Measurements from ENCODE around the gene DDC.
"Not testable (repeated sequence)": the region's sequence is repeated elsewhere in the genome, so short reads cannot be mapped to it uniquely, and the experiment has no call there.

Gene DDC

DNA sequence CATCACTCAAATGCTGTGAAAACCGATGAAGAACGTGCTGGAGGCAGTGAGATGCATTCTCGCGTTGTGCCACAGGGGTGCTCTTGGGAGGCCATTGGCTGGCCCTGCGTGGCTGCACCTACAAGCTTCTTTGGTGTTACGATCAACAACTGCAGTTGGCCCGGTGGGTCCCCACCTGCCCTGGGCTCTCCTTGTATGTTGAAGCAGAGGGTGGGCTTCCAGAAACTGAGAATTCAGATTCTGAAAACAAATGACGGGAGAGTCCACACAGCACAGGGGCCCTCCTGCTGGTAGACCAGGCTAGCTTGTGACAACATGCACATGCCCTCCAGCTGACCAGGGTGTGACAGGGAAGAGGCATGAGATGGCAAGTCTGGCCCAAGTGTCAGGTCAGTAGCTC, 23.7 kb upstream of the DDC start:
- DNase-seq (ENCODE audit: low spot score), result no peak

DNA sequence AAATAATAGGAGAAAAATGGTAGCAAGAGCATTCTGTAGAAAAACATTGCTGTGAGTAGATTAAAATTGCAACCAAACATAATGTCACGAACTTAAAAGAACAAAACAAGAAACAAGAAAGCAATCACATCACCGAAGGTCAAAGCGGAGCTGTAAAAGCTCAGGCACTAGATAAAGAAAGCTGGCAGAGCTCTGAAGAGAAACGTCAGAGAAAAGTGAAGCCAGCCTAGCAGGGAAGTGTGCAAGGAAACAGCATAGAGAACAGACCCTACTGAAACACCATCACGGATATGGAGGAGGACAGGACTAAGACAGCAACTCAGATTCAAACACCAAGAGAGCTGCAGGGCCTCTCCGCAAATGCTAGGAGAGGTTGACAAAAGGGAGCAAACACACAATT, 22.5 kb upstream of the DDC start:
- DNase-seq (ENCODE audit: low spot score), result no peak

GRCh38 chr7:50584793-50585408, 19.7 kb upstream of the DDC start:
- no peak for DNase-seq (ENCODE audit: low spot score)

GRCh38 chr7:50584386-50584785, 19.2 kb upstream of the DDC start:
- DNase-seq (ENCODE audit: low spot score), result no peak

DNA sequence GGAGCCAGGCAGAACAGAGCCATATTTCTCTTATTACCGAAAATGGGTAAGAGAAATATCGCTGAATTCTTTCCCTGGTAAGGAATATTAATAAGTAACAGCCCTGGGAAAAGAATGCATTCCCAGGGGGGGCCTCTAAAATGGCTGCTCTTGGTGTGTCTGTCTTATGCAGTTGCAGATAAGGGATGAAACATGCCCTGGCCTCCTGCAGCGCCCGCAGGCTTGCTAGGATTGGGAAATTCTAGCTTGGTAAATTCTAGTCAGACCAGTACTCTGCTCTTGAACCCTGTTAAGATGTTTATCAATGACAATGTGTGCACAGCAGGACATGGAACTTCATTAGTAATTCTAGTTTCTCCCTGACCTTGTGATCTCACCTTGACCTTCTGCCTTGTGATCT, 18.1 kb upstream of the DDC start:
- DNase-seq (ENCODE audit: low spot score), result not testable (repeated sequence)

DNA sequence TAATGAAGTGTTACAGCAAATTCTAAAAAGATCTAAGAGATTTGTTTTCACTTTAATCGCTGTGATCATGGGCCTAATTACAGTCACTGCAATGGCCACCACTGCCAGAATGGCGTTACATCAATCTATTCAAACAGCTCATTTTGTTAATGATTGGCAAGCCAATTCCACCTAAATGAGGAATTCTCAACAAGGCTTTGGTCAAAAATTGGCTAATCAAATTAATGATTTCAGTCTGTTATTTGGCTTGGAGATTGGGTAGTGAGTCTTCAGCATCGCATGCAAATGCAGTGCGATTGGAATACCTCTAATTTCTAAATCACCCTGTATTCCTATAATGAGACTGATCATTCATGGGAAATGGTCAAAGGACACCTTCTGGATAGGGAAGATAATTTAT, 17.1 kb upstream of the DDC start:
- not testable (repeated sequence) for DNase-seq (ENCODE audit: low spot score)

DNA sequence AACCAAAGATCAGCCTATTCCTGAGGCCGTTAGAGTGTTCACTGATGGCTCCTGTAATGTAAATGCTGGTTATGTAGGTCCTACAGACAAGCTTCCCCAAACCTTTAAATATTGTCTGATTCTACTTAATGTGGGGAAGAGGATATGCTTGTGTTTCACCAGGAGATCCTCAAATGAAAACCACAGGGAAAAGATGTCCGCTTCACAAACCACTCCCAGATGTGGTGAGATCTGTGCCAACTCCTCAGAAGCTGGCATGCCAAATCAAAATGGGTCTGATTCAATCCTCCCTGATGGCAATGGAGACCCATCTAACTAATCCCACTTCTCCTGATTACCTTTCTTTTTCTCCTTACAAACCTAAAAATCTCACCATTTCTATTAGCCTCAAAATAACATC, 15.5 kb upstream of the DDC start:
- DNase-seq (ENCODE audit: low spot score), result not testable (repeated sequence)

GRCh38 chr7:50580057-50580456, 14.9 kb upstream of the DDC start:
- DNase-seq (ENCODE audit: low spot score), result no peak

DNA sequence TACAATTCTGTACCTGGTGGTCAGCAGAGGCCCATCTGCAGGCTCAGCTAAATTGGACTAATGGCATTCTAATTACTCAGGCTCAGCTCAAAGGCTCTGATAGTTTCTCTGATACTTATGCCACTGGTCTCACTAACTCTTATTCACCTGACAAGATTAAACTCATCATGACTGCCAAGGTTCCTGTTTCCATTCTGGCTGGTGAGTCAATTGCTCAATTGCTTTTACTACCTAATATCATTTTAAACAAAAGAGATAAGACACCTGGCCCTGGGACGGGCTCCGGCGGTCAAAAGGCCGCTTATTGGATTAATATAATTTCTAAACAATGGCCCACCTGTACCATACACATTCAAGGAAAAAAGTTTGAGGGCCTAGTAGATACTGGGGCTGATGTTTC, 12.9 kb upstream of the DDC start:
- DNase-seq (ENCODE audit: low spot score), result not testable (repeated sequence)

DNA sequence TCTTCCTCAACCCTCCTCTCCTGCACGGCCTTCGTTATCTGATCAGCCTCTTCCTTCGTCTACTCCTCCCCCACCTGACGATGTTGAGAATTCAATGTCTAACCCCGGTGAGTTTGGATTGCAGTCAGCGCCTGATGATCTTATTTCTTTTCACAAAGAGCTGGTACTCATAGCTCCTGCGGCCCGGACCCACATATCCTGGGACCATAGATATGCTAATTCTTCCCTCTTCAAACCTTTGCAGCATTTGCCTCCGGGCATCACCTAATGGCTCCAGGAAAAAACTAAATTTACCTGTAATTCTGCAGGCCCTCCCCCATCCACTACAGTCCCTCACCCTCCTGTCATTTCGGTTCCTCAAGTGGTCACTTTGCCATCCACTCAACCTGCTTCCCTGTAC, 12.4 kb upstream of the DDC start:
- DNase-seq (ENCODE audit: low spot score), result no peak

- DNase-seq (ENCODE audit: low spot score), result not testable (repeated sequence)
These were observed 11.2 kb upstream of the DDC start for GRCh38 chr7:50576388-50576787.

DNA sequence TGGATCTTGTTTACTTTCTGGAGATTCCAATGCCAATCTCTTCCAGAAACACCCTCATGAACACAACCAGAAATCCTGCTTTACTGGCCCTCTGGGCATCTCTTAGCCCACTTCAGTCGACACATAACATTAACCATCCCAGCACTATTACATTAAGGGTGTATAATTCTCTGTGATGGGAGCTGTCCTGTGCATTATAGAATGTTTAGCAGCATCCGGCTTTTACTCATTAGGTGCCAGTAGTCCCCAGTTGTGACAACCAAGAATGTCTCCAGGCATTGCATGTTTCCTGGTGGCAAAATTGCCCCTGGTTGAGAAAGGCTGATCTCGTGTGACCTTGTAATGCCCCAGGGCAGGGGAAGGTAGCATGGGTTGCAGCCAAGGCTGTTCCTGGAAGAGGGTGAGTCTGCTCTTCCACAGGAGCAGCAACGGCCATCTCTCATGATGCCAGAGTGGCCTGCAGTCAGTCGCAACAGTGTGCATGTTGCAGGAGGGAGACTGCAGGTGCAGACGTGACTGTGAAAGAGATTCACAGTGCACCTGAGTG, 2.6 kb upstream of the DDC start:
- no peak for DNase-seq (ENCODE audit: low spot score)

DNA sequence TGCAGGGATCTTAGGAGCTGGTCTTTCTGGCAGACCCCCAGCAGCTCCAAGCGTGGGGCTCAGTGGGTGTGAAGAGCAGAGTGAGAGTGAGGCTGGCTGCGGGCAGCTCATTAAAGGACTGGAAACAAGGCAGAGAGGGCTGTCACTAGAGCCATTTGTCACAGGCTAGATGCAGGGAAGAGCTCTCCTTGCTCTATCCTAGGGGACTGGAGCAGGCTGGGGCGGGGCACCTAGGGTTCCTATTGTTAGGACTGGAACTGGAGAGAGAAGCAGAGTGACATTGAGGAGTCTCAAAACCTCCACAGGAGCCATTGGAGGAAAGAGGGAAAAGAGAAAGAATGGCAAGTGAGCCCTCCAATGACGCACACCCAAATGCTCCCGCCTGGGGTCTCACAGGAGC, 772 bp upstream of the DDC start:
- no peak for DNase-seq (ENCODE audit: low spot score)

- DNase-seq (ENCODE audit: low spot score), result no peak
These were observed 333 bp upstream of the DDC start for GRCh38 chr7:50565559-50565916.

GRCh38 chr7:50564171-50564570, 1.0 kb downstream of the DDC start:
- no peak for DNase-seq (ENCODE audit: low spot score)

GRCh38 chr7:50562136-50562535, 3.1 kb downstream of the DDC start:
- no peak for DNase-seq (ENCODE audit: low spot score)

DNA sequence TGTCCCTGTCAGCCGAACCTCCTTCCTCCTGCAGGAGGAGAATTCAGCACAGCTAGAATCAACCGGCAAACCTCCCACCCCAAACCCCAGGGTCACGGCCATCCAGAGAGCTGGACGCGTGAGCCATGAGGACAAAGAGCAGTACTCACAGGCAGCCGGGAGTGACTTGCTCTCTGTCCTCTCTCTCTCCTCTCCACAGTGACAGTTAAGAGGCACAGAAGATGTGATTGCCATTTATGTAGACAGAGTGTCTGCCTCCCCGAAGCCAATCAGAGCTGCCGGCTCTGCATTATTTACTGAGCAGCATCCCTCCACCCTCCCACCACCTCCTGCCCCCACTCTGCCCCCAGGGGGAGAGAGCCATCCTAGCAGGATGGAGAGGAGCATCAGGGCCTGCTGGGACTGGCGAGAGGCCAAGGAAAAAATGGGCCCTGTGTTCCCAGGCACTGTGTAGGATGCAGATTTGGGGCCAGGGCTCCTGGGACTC, 4.3 kb downstream of the DDC start:
- no peak for DNase-seq (ENCODE audit: low spot score)

DNA sequence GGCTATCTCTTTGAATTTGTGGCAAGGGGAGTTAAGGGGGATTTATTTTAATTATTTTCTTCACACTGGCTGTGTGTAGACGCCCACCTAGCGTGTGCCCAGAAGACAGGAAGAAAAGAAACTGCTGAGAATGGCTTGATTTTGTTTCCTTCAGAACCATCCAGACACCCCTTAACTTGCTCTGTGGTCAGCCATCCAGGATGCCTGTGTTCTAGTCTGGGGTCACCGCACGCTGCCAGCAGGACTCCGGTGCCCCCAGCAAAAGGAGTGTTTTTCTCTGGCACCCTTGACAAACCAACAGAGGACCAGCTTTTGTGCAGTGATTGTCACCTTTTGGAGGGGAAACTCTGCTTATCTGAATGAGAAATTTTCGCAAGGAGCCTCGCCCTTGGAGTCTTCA, 5.3 kb downstream of the DDC start:
- DNase-seq (ENCODE audit: low spot score), result no peak

DNA sequence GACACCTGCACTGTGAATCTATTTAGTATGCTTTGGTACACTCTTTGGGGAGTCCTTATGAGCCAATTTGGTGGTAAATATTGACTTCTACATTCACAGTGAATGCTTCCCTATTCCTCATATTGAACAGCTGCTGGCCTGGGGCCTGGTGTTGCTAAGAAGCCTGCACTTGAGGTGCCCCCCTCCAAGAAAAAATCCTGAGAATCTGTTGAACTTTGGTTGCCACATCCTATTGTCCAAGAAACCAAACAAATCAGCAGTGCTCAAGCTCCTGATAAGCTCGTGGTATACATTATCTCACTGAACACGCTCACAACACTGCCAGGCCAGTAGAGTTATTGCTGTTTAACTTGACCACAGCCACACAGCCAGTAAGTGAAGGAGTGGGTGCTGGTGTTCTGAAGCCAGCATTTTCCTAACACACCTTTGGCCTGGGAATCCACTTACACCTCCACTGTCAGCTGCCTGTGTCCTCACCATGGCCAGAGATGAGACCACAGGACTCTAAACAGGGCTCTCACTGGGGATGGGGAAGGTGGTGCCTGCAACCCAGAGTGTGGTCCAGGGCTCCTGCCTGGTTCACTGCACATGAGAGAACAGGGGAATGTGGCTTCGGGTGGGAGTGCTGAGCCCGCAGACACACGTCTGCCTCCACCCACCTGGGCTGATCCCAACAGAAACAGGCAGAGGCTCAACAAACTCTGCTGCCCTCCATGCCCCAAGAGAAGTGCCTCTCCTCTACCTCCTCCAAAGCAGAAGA, 6.7 kb downstream of the DDC start:
- DNase-seq (ENCODE audit: low spot score), result no peak

DNA sequence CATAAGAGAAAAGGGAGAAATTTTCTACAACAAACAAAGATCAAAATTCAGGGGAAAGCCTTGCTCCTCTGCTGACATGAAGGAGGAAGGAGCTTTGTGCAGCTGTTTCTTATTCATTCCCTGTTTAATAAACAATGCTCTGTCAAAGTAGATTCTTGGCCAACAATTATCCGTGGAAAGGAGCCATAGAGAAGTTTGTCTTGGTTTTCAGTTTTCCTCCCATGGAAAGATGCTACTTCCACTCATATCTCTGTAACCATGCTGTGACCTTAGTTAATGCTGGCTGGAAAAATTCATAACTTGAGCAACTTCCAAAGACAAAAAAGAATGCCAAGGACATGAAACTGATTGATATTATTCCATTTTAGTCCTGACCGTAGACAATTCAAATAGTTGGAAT, 8.1 kb downstream of the DDC start:
- no peak for DNase-seq (ENCODE audit: low spot score)

GRCh38 chr7:50556247-50556991, 8.8 kb downstream of the DDC start:
- DNase-seq (ENCODE audit: low spot score), result no peak

DNA sequence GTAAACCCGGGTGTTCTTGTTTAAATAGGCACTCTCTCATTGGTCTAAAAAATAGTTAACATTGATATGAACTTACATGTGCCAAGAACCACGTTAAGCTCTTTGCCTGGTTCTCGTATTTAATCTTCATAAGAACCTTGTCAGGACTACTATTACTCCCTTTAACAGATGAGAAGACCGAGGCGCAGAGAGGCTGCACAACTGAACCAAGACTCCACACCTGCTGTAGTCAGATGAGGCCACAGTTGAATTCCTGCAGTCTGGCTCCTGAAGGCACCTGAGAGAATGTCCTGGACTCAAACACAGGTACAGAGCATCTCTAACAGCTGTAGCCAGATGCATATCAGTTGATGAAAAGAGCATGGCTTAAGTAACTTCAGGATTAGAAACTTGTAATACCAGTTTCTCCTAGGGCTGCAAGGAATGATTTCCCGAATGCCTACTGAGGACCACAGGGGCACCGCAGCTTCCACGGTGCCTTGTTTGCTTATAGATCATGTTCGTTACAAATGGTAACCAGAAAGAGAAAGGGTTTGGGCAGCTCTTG, 9.5 kb downstream of the DDC start:
- no peak for DNase-seq (ENCODE audit: low spot score)

All from ecto neural progenitor cell (in vitro differentiated cells).